Testis (tissue), 2 donors: Measurements from ENCODE around the gene FRMPD4.

Experiments used
- CTCF ChIP-seq, 3 experiments: fragments of 450-650 bp in 2 of 3; fragments of 200-600 bp in 1 of 3; sonication (generic) in 1 of 3; IDR thresholded peaks; one replicate each; pipeline ENCODE4 v1.5.1; 2016 to 2019; ENCODE audit warnings: antibody characterized with exemption in 3 of 3, mild to moderate bottlenecking in 2 of 3, moderate library complexity in 1 of 3
- POLR2A ChIP-seq: fragments of 450-650 bp; IDR thresholded peaks from one replicate; pipeline ENCODE4 v1.6.1; 2017; ENCODE audit warnings: antibody characterized with exemption, mild to moderate bottlenecking, moderate library complexity

- TF ChIP-seq CTCF (IDR thresholded peaks at IDR 0.05) (no peak), POLR2A (no peak)
These were observed 301.1 kb downstream of the FRMPD4 start for GRCh38 chrX:12439416-12439815.
